SK-N-SH treated with all-trans-retinoic acid at 6 μM for 48 hours (cell line): ENCODE results near the gene POU3F2.

Source experiments
- ARNTL ChIP-seq: fragments of 450-650 bp; formaldehyde crosslinking; IDR thresholded peaks from 2 replicates; pipeline ENCODE4 v1.5.0; 2020; ENCODE audit warnings: low read depth, mild to moderate bottlenecking, moderate library complexity, borderline replicate concordance
- TCF4 ChIP-seq: fragments of 250-450 bp; sonication (Bioruptor Pico); IDR thresholded peaks from 2 replicates; pipeline ENCODE4 v1.8.0; 2021; ENCODE audit warnings: mild to moderate bottlenecking, moderate library complexity, borderline replicate concordance
- TF ChIP-seq, protein P1 (sequence below): fragments of 250-450 bp; sonication (Bioruptor Pico); IDR thresholded peaks from 2 replicates; pipeline ENCODE4 v1.8.0; 2020; ENCODE audit warnings: mild to moderate bottlenecking, moderate library complexity, borderline replicate concordance

DNA sequence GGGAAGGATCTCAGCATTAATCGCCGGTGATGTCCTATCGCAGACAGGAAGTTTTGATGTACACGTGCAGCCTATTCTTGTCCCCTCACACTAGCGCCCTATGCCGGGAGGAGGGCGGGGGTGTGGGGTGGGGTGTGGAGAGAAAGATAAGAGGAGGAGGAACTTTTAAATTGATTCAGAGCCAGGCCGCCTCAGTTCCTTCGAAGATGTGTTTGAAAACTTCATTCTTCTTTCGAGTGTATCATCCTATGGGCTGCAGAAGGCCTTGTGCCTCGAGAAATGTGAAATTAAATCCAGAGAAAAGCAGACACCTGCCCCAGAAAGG is 2.5 kb upstream of the POU3F2 start:
- no peak for TF ChIP-seq ARNTL (CRISPR knock-in tag)
- TF ChIP-seq, protein P1, sequence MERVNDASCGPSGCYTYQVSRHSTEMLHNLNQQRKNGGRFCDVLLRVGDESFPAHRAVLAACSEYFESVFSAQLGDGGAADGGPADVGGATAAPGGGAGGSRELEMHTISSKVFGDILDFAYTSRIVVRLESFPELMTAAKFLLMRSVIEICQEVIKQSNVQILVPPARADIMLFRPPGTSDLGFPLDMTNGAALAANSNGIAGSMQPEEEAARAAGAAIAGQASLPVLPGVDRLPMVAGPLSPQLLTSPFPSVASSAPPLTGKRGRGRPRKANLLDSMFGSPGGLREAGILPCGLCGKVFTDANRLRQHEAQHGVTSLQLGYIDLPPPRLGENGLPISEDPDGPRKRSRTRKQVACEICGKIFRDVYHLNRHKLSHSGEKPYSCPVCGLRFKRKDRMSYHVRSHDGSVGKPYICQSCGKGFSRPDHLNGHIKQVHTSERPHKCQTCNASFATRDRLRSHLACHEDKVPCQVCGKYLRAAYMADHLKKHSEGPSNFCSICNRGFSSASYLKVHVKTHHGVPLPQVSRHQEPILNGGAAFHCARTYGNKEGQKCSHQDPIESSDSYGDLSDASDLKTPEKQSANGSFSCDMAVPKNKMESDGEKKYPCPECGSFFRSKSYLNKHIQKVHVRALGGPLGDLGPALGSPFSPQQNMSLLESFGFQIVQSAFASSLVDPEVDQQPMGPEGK, result no peak
- TF ChIP-seq TCF4 (CRISPR knock-in tag), result no peak
